ENCODE measurements around the gene TRAF5. TPM values are rescaled to one million over a fixed set of nuclear protein-coding genes. Genes with fewer than 3 reads are reported as not detected.

TRAF5 gene
- polyA plus RNA-seq, 10 donors = 13.5 to 44.5 (median 20.6) TPM

GRCh38 chr1:211326140-211326527, 499 bp upstream of the TRAF5 start:
- DNase-seq = no peak

GRCh38 chr1:211327346-211327921, 801 bp downstream of the TRAF5 start:
- DNase-seq = peak; percentile 43 to 88 (median 58)

- peak in 1 of 3 donors; percentile 15 for DNase-seq
Measured at GRCh38 chr1:211328084-211328694, 1.6 kb downstream of the TRAF5 start.

GRCh38 chr1:211328866-211329475, 2.3 kb downstream of the TRAF5 start:
- DNase-seq = peak in 1 of 3 donors; percentile 12

- no peak for DNase-seq
Measured at GRCh38 chr1:211329764-211330201, 3.1 kb downstream of the TRAF5 start.

- no peak for DNase-seq
Measured at GRCh38 chr1:211330282-211330936, 3.8 kb downstream of the TRAF5 start.

- no peak for DNase-seq
Measured at GRCh38 chr1:211331011-211331709, 4.5 kb downstream of the TRAF5 start.

GRCh38 chr1:211332036-211332616, 5.5 kb downstream of the TRAF5 start:
- peak in 1 of 3 donors; percentile 6 for DNase-seq

- peak in 1 of 3 donors; percentile 4 for DNase-seq
Measured at GRCh38 chr1:211332830-211333229, 6.2 kb downstream of the TRAF5 start.

GRCh38 chr1:211333906-211334305, 7.3 kb downstream of the TRAF5 start:
- no peak for DNase-seq

- no peak for DNase-seq
Measured at GRCh38 chr1:211334986-211335385, 8.4 kb downstream of the TRAF5 start.

- DNase-seq = no peak
Measured at GRCh38 chr1:211335522-211336157, 9.0 kb downstream of the TRAF5 start.

- DNase-seq = no peak
Measured at GRCh38 chr1:211336161-211336560, 9.5 kb downstream of the TRAF5 start.

GRCh38 chr1:211336775-211337174, 10.1 kb downstream of the TRAF5 start:
- no peak for DNase-seq

GRCh38 chr1:211337430-211338223, 11.0 kb downstream of the TRAF5 start:
- DNase-seq = no peak

- DNase-seq = no peak
Measured at GRCh38 chr1:211338224-211338620, 11.6 kb downstream of the TRAF5 start.

- peak in 1 of 3 donors; percentile 11 for DNase-seq
Measured at GRCh38 chr1:211339631-211340041, 13.0 kb downstream of the TRAF5 start.

GRCh38 chr1:211340622-211341507, 14.2 kb downstream of the TRAF5 start:
- no peak for DNase-seq

- no peak for DNase-seq
Measured at GRCh38 chr1:211341999-211342398, 15.4 kb downstream of the TRAF5 start.
